Prostate gland (tissue), 2 donors: ENCODE measurements around the gene LRPPRC. TPM values are rescaled to one million over a fixed set of nuclear protein-coding genes. Genes with fewer than 3 reads are reported as not detected.

Experiments
- DNase-seq: peaks from one replicate; pipeline ENCODE4 v3.0.0-alpha.2; 2019; ENCODE audit warnings: low spot score
- H3K27ac ChIP-seq, 2 donors: fragments of 200-600 bp; sonication (generic); 2 replicates each; pipeline ENCODE4 v1.5.1; 2017 to 2019
- H3K27me3 ChIP-seq: fragments of 200-600 bp; sonication (generic); replicated peaks from 2 replicates; pipeline ENCODE4 v1.5.1; 2019; ENCODE audit not compliant: insufficient read depth
- H3K36me3 ChIP-seq, 2 donors: fragments of 200-600 bp; sonication (generic); 1 replicate in 1 of 2; 2 replicates in 1 of 2; pipeline versions ENCODE4 v1.5.1 to v1.8.1; 2017 to 2019
- H3K4me1 ChIP-seq: fragments of 200-600 bp; sonication (generic); replicated peaks from 2 replicates; pipeline ENCODE4 v1.5.1; 2019
- H3K4me3 ChIP-seq, 2 donors: fragments of 200-600 bp; sonication (generic); 2 replicates each; pipeline ENCODE4 v1.5.1; 2017 to 2019
- H3K9me3 ChIP-seq: fragments of 200-600 bp; sonication (generic); 2 replicates; pipeline ENCODE4 v1.5.1; 2017
- POLR2A ChIP-seq: fragments of 450-650 bp; IDR thresholded peaks from one replicate; pipeline ENCODE4 v1.6.1; 2016; ENCODE audit warnings: antibody characterized with exemption, mild to moderate bottlenecking
- POLR2AphosphoS5 ChIP-seq: sonication (generic); formaldehyde crosslinking; IDR thresholded peaks from one replicate; pipeline ENCODE4 v1.6.1; 2017; ENCODE audit warnings: antibody characterized with exemption
- WGBS: methylation state at CpG from one replicate; pipeline ENCODE4 v1.1.5; 2018; 5-methylcytosine and 5-hydroxymethylcytosine counted together
- intact Hi-C: fragments of 100-400 bp; cut with DNase I; formaldehyde crosslinking; loops from one replicate; pipeline ENCODE4 v1.14.2; 2022
- total RNA-seq, 2 donors: library from RNA; depleted of rRNA; stranded (reverse); fragments of >200 nt; gene quantifications; one replicate each; pipeline ENCODE4 v1.1.0, GENCODE V29; 2016
- TF ChIP-seq, protein P1 (sequence below), 4 experiments: fragments of 200-600 bp in 2 of 4; fragments of 450-650 bp in 2 of 4; sonication (generic) in 2 of 4; IDR thresholded peaks; 1 replicate in 3 of 4; 2 replicates in 1 of 4; pipeline ENCODE4 v1.5.1; 2016 to 2019; ENCODE audit warnings: antibody characterized with exemption in 4 of 4, mild to moderate bottlenecking in 2 of 4, moderate library complexity in 2 of 4

The LRPPRC gene
- total RNA-seq, 2 donors from 2014 or later, result 49.3 to 82.3 TPM

DNA sequence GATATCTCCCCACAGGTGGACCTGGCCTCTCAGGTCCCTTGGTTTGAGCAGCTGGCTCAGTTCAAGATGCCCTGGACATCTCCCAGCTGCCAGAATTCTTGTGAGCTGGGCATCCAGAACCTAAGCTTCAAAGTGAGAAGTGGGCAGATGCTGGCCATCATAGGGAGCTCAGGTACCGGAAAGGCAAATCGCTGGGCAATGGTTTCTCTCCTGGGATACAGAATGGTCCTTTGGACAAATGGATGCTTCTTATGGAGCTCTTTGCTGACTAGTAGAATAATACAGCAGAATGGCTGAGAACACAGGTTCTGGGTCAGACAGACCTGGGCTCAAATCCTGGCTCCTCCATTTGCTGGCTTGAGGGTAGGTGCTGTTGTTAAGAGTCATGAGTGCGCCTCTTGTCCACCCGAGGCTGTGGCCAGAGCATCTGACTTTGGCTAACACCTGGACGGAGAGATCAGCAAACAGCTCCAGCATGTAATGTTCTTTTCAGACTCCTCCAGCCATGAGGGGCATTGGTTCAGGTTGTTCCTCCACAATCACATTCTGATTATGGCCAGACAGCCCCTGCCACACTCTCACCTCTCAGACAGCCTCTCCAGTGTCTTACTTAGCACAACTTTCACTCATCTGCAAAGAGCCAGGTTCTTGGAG, 149.5 kb downstream of the LRPPRC start:
- Histone ChIP-seq H3K27ac (no peak overlapping the region), H3K27me3 (no peaks in the 10 kb centered on the region), H3K4me3 (no peak overlapping the region), H3K9me3 (no peaks in the 10 kb centered on the region), H3K36me3 (no peaks in the 10 kb centered on the region), H3K4me1 (no peaks in the 10 kb centered on the region)
- TF ChIP-seq POLR2AphosphoS5, result no peak
- TF ChIP-seq, protein P1, sequence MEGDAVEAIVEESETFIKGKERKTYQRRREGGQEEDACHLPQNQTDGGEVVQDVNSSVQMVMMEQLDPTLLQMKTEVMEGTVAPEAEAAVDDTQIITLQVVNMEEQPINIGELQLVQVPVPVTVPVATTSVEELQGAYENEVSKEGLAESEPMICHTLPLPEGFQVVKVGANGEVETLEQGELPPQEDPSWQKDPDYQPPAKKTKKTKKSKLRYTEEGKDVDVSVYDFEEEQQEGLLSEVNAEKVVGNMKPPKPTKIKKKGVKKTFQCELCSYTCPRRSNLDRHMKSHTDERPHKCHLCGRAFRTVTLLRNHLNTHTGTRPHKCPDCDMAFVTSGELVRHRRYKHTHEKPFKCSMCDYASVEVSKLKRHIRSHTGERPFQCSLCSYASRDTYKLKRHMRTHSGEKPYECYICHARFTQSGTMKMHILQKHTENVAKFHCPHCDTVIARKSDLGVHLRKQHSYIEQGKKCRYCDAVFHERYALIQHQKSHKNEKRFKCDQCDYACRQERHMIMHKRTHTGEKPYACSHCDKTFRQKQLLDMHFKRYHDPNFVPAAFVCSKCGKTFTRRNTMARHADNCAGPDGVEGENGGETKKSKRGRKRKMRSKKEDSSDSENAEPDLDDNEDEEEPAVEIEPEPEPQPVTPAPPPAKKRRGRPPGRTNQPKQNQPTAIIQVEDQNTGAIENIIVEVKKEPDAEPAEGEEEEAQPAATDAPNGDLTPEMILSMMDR (IDR thresholded peaks at IDR 0.05), result no peak
- intact Hi-C loops, result no loop called here
- 93% methylated on average over 5 of the region's 5 CpGs for WGBS
- no peak for DNase-seq

DNA sequence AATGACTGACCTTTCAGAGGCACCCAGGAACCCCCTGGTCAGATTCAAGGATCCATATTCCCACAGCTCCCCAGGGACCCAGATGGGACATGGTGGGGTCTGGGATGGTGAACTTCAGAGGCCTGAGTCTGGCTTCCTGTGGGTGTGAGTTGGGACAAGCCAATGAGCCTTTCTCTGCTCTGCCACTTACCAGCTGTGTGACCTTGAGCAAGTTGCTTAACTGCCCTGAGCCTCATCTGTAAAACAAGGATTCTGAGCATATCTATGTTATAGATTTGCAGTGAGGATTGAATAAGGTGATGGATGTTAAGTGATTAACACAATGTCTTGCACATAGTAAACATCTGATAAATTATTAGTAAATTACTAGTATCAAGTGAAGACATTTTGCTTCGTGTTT, 150.6 kb downstream of the LRPPRC start:
- no peak for DNase-seq
- Histone ChIP-seq H3K27me3 (no peaks in the 10 kb centered on the region), H3K36me3 (no peaks in the 10 kb centered on the region), H3K9me3 (no peaks in the 10 kb centered on the region), H3K27ac (no peak overlapping the region), H3K4me3 (no peak overlapping the region), H3K4me1 (no peaks in the 10 kb centered on the region)
- intact Hi-C loops, result no loop called here
- WGBS, result 90% methylated on average over 1 of the region's 1 CpG
- TF ChIP-seq, protein P1 (IDR thresholded peaks at IDR 0.05), result no peak

DNA sequence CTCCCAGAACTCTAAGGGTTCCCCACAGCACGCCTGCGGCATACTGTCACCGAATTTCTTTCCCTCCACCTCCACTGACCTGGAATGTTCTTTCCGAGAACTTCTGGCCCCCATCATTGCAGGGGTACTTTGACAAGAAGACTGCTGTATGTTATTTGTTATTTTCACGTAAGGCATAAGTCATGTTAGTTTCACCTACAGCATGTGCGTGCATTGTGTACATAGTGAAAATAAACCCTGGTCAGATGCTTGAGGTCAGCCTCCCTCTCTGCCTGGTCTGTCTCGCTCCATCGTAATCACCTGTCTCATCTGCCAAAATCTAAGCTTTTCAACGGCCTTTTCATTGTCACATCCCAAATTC, 152.9 kb downstream of the LRPPRC start:
- 83% methylated on average over 9 of the region's 9 CpGs for WGBS
- intact Hi-C loops, result no loop called here
- Histone ChIP-seq H3K27me3 (no peaks in the 10 kb centered on the region), H3K4me3 (no peak overlapping the region), H3K4me1 (no peaks in the 10 kb centered on the region), H3K36me3 (no peaks in the 10 kb centered on the region), H3K9me3 (no peaks in the 10 kb centered on the region), H3K27ac (no peak overlapping the region)
- DNase-seq, result no peak
- no peak for TF ChIP-seq POLR2AphosphoS5
- TF ChIP-seq, protein P1 (IDR thresholded peaks at IDR 0.05), result no peak
- TF ChIP-seq POLR2A, result no peak

DNA sequence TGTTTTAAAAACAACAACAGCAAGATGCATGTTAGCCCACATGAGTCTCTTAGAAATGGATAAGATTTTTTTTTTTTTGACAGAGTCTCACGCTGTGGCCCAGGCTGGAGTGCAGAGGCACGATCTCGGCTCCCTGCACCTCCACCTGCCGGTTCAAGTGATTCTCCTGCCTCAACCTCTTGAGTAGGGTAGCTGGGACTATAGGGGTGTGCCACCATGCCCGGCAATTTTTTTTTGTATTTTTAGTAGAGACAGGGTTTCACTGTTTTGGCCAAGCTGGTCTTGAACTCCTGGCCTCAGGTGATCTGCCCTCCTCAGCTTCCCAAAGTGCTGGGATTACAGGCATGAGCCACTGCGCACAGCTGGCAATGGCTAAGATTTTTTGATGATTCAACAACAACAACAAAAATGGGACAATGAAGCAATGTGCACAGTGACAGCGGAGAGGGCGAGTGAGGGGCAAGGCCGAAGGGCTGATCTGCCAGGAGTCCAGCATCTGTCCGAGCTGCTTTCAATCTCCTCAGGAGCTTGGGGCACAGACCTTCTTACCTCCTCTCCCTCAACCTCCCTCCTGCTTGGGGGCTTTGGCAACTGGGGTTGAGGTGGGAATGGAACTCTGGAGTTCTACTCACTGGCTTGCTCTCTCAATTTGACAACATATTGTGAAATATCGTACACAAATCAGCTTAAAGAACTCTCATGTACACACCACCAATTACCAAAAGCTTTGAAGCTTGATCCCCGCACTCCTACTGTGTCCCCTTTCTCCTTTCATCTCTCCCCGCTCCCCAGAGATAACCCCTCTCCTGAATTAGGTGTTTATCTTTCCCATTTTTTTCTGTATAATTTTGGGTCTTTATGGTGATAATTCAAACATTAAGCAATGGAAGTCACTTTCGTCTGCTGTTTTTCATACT, 153.6 kb downstream of the LRPPRC start:
- Histone ChIP-seq H3K27ac (no peak overlapping the region), H3K36me3 (no peaks in the 10 kb centered on the region), H3K27me3 (no peaks in the 10 kb centered on the region), H3K4me3 (no peak overlapping the region), H3K4me1 (no peaks in the 10 kb centered on the region), H3K9me3 (no peaks in the 10 kb centered on the region)
- no peak for DNase-seq
- TF ChIP-seq POLR2A (no peak), POLR2AphosphoS5 (no peak)
- TF ChIP-seq, protein P1 (IDR thresholded peaks at IDR 0.05), result no peak
- WGBS, result 93% methylated on average over 14 of the region's 14 CpGs
- intact Hi-C loops, result no loop called here

DNA sequence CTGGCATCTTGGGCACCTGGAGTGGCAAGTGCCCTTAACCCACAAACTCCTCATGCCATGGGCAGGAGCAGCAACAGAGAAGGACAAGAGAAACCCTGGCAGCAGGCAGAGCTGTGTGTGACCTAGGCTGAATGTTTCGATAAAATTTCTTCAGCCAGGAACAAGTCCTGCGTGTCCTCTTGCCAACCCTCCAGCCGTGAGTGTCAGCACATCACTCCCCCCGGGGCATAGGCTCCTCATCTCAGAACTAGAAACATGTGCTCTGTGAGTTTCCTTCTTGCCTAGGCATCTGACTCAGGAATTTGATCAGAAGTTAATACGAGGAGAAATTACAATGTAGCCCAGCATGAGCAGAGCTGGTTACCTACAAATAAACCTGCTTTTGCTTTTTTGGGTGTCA, 154.8 kb downstream of the LRPPRC start:
- H3K36me3 ChIP-seq, result no peaks in the 10 kb centered on the region
- H3K27ac ChIP-seq, result no peak overlapping the region
- no peak for TF ChIP-seq POLR2AphosphoS5
- TF ChIP-seq, protein P1 (IDR thresholded peaks at IDR 0.05), result no peak
- TF ChIP-seq POLR2A, result no peak
- no peak overlapping the region for H3K4me3 ChIP-seq
- H3K27me3 ChIP-seq, result no peaks in the 10 kb centered on the region
- no peak for DNase-seq
- no peaks in the 10 kb centered on the region for H3K9me3 ChIP-seq
- no peaks in the 10 kb centered on the region for H3K4me1 ChIP-seq
- intact Hi-C loops, result no loop called here
- WGBS, result 33% methylated on average over 5 of the region's 5 CpGs
